HCEC 1CT (cell line): ENCODE data around the gene GCH1.
"Not testable (repeated sequence)": the region's sequence is repeated elsewhere in the genome, so short reads cannot be mapped to it uniquely, and the experiment has no call there.

ENCODE experiments used
- DNase-seq: peaks from one replicate; pipeline ENCODE4 v3.0.0-alpha.2; 2017

Gene GCH1, protein sequence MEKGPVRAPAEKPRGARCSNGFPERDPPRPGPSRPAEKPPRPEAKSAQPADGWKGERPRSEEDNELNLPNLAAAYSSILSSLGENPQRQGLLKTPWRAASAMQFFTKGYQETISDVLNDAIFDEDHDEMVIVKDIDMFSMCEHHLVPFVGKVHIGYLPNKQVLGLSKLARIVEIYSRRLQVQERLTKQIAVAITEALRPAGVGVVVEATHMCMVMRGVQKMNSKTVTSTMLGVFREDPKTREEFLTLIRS

DNA sequence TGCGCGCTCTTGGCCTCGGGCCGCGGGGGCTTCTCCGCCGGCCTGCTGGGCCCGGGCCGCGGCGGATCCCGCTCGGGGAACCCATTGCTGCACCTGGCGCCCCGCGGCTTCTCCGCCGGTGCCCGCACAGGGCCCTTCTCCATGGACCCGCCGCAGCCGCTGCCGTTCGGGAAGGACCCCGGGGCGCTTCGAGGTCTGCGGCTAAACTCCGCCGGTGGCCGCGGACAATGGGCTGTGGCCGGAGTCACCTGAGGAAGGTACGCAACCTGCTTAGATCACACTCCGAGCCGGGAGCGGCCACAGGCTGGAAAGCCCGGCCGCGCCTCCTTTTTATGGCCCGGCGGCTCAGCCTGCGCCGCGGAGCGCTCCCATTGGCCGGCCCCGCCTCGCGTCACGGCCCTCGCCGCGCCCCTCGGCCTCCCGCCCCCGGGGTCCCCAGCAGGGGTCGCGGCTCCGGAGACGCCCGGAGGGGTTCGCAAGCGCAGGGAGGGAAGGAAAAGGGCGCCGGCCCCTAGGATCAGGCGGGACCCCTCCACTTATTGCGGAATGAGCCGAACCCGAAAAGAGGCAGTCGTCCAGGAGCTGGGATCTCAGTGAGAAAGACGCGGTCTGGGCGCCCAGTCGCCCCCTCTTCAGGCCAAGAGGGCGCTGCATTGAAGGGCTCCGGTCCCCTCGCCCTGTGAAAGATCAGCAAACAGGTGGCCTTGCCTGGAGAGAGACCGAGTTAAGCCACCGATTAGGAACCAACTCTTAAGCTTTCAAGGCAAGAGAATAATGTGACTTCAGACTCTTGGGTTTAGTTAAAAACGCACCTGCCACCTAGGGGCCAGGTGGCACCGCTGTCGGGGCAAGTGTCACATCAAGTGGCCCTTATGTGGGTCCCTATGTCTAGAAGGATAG is at the start of gene GCH1:
TSS of gene GCH1 (minus strand) at position 306 of the 900 bp plus-strand sequence. CDS start at position 143, 163 bp downstream.
- peak; percentile 20 for DNase-seq

DNA sequence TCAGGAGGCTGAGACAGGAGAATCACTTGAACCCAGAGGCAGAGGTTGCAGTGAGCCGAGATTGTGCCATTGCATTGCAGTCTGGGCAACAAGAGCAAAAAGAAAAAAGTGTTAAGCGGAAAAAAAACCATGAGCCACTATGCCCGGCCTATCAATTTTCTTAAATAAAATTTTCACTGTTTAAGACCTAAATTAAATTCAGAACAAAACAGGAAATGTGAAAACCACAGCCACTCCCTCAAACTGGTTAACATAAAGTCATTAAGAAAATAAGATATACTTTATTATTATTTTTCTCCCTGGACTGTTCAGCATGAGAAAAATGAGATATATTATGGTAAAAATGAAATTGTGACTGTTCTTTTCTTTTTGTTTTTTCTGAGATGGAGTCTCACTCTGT is 44.6 kb upstream of the GCH1 start:
- DNase-seq: no peak

- no peak for DNase-seq
Measured at GRCh38 chr14:54946500-54946899, 43.9 kb upstream of the GCH1 start.

DNA sequence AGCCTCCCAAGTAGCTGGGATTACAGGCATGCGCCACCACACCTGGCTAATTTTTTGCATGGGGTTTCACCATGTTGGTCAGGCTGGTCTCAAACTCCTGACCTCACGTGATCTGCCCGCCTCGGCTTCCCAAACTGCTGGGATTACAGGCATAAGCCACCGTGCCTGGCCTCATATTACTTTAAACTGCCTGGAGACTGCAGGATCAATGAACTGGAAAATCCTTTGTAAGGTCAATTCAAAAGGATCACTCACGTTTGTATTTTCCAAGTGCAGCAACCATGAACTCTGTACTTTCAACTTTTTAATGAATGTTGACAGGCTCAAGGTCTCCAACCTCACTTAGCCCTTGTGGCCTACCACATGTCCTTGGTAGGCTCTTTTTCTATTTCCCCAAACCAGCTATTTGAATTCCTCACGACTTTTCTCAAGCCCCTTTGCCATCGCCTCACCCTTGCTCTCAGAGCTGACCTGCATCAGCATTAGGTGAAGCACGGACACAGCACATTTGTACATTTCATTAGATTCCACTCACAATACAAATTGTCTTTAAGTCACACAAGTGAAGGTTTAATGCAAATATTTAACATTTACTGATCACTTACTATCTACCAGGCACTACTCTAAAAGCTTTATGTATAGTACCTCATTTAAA is 42.2 kb upstream of the GCH1 start:
- no peak for DNase-seq

- no peak for DNase-seq
Measured at GRCh38 chr14:54942913-54943312, 40.3 kb upstream of the GCH1 start.

DNA sequence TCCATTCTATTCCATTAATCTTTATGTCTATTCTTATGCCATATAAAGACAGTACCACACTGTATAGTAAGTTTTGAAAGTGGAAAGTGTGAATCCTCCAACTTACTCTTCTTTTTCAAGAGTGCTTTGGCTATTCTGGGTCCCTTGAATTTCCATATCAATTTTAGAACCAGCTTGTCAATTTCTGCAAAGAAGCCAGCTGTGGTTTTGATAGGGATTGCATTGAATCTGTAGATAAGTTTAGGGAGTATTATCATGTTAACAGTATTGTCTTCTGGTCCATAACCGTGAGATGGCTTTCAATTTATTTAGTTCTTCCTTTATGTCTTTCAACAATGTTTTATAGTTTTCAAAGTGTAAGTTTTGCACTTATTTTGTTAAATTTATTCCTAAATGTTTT is 34.2 kb upstream of the GCH1 start:
- no peak for DNase-seq

DNA sequence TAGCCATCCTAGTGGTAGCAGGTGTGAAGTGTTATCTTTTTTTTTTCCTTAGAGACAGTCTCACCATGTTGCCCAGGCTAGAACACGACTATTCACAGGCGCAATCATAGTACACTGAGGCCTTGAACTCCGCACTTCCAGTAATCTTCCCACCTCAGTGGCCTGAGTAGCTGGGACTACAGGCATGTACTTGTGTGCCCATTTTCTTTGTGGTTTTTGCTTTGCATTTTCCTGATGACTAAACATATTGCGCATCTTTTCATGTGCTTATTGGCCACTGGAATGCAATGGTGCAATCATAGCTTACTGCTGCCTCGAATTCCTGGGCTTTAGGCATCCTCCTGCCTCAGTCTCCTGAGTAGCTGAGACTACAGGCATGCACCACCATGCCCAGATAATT is 33.3 kb upstream of the GCH1 start:
- peak; percentile 55 for DNase-seq

DNA sequence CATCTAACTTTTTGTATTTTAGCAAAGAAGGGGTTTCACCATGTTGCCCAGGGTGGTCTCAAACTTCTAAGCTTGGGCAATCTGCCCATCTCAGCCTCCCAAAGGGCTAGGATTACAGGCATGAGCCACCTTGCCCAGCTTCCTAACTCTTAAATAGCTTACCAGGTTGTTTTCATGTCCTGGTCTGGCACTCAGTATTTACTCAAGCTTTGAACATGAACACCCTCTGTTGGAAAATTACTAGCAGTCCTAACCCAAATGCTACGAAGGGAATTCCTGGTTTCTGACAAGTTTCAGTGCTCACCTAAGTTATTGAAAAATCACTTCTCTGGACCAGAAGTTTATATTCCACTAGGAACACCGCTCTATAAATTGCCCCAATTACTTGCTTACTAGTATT is 32.5 kb upstream of the GCH1 start:
- no peak for DNase-seq

GRCh38 chr14:54933006-54933405 is 30.4 kb upstream of the GCH1 start:
- no peak for DNase-seq

DNA sequence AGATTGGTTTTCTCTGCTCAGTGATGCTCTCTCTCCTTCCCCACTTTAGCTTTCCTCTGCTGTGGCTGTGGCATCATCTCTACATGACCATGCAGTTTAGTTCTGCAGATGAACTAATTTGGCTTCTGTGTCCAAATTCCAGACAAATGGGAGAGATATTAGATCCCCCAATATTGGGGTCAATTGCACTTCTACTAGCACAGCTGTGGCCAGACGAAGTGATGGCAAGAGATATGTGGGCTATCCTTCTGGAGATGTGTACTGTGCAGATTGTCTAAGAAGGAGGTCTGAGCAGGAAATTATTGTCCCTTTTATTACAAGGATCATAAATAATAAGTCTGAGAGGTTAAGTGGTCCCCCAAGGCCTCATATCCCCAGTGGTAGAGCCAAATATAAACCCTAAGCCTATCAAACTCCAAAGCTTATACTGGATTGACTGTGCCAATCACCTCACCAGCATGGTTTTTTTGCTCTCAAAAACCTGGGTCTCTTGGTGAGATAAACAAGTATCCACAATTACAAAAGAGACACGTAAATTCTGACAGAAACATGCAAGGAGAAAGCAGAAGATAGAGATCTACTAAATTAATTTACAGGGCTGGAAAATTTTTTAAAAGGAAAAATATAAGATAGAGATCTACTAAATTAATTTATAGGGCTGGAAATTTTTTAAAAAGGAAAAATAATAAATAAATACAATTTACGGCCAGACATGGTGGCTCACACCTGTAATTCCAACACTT is 29.1 kb upstream of the GCH1 start:
- DNase-seq: no peak

DNA sequence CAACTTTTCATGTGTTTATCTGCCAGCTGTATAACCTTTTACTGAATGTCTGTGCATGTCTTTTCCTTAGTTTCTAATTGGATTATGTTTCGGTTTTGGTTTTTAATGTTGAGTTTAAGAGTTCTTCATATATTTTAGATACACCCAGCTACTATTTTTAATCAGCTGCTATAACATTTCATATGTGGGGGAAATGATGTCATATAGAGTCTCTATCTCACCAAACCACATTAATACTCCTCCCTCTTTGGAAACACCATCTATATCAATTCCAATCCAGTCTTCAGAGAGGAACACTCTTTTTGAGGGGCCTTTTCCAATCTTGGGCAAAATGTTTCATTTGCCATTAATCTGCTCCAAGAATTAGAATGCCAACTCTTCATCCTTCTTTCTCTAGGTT is 28.5 kb upstream of the GCH1 start:
- DNase-seq: no peak

GRCh38 chr14:54929556-54929955 is 26.9 kb upstream of the GCH1 start:
- DNase-seq: no peak

- DNase-seq: no peak
Measured at GRCh38 chr14:54928216-54928615, 25.6 kb upstream of the GCH1 start.

- DNase-seq: no peak
Measured at GRCh38 chr14:54927551-54927950, 24.9 kb upstream of the GCH1 start.

- DNase-seq: not testable (repeated sequence)
Measured at GRCh38 chr14:54926570-54926969, 23.9 kb upstream of the GCH1 start.

DNA sequence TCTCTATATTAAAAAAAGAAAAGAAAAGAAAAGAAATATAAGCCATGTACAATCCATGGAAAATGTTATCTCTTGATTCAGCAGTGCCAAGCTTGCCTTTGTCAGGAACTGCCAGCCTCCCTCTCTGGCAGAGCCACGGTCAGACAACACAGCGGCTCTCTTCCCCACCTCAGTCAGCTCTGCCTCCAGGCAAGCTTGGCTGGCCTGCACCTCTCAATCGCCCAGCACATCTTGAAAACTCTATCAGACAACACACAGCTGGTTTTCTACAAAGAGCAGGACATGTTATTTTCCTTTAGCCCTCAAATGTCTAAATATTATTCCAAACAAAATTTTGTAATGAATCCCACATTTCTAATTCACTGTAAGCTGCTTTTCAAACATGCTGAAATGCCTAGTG is 20.0 kb upstream of the GCH1 start:
- DNase-seq: no peak

DNA sequence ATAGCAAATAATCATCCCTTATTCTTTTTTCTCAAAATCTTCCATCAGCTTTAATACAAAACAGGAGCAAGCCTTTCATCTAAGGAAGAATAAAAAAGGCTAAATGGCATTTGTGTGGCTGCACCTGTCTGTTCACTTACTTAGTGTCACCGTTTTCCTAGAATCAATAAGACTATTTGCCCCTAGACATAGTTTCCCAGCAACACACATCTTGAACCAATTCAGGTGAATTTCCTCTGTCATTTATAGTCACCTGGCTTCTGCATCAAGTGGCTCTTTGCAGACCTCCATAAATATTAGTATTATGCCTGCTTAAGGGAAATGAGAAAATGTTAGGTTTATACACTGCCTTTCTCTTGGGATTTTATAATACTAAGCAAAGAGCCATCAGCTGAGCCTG is 17.4 kb upstream of the GCH1 start:
- no peak for DNase-seq

GRCh38 chr14:54919330-54919729 is 16.7 kb upstream of the GCH1 start:
- no peak for DNase-seq

DNA sequence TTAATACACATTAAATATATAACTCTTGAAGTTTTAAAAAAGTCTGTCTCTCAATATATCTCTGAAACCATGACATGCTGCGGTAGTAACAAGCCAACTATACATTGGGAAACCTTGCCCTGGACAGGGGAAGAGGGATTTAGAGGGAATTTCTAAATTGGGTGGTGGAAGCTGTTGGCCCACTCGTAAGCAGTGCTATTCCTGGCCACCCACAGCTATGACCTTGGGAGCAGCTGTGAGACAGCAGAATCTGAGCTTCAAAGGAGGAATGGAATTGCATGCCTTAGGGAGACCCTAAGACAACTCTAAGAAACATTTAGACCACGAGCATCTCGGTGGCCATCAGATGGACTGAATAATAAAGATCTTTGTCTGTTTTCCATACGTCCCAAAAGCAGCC is 15.8 kb upstream of the GCH1 start:
- no peak for DNase-seq

DNA sequence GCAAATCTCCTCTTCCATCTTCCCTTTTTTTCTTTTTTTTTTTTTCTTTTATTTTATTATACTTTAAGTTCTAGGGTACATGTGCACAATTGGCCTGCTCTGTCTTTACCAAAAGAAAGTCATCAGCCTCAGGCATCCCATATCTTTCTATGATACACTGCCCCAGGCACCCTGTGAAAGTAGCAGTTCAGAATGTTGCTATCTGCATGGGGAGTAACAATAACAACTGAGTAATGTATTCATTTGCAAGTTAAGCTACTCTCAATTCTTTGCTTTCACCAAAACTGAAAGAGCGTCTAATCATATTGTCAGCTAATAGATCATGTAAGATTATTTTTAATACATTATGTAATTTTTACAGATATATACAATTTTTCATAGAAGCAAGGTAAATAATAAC is 13.5 kb upstream of the GCH1 start:
- DNase-seq: no peak

GRCh38 chr14:54909817-54910558 is 7.4 kb upstream of the GCH1 start:
- DNase-seq: no peak

DNA sequence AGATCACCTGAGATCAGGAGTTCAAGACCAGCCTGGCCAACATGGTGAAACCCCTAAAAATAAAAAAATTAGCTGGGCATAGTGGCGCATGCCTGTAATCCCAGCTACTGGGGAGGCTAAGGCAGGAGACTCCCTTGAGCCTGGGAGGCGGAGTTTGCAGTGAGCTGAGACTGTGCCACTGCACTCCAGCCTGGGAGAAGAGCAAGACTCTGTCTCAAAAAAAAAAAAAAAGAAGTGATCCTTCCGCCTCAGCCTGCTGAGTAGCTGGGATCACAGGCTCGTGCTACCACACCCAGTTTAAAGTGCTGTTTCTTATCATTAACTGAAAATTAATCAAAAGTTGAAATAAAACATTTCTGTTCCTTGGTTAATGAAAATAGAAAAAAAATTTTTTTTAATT is 6.3 kb upstream of the GCH1 start:
- DNase-seq: not testable (repeated sequence)
